GM12801 (cell line): ENCODE results near the gene IL1R2.

Experiments
- CTCF ChIP-seq: IDR thresholded peaks from one replicate; pipeline ENCODE4 v1.5.1; 2011; ENCODE audit warnings: control low read depth; ENCODE audit not compliant: insufficient read length; ENCODE audit errors: extremely low read depth

The IL1R2 gene

GRCh38 chr2:102016399-102016955 is 24.7 kb downstream of the IL1R2 start:
- TF ChIP-seq CTCF = no peak

- TF ChIP-seq CTCF = no peak
Observed at GRCh38 chr2:102018823-102019445, 27.2 kb downstream of the IL1R2 start.

- TF ChIP-seq CTCF = no peak
Observed at GRCh38 chr2:102020596-102021170, 28.9 kb downstream of the IL1R2 start.

GRCh38 chr2:102021779-102022178 is 30.0 kb downstream of the IL1R2 start:
- no peak for TF ChIP-seq CTCF

GRCh38 chr2:102022884-102023539 is 31.3 kb downstream of the IL1R2 start:
- TF ChIP-seq CTCF = no peak

- no peak for TF ChIP-seq CTCF
Observed at GRCh38 chr2:102024410-102024809, 32.6 kb downstream of the IL1R2 start.

- TF ChIP-seq CTCF = no peak
Observed at GRCh38 chr2:102025016-102025501, 33.3 kb downstream of the IL1R2 start.
